Measurements from ENCODE around the gene FAM131A.

GRCh38 chr3:184333700-184334099 is 3.7 kb upstream of the FAM131A start:
- no peak for TF ChIP-seq CTCF (IDR thresholded peaks at IDR 0.05)
- TF ChIP-seq POLR2A (IDR thresholded peaks at IDR 0.05) = no peak

Measured in right lobe of liver (tissue), 4 donors.